SW 1271 (cell line): Measurements from ENCODE around the gene GRIFIN.
"Not testable (repeated sequence)": the region's sequence is repeated elsewhere in the genome, so short reads cannot be mapped to it uniquely, and the experiment has no call there.

Experiments
- DNase-seq, 2 experiments: peaks; one replicate each; lab custom pipeline; 2025; lab: John Stamatoyannopoulos, UW

Gene GRIFIN

GRCh38 chr7:2478399-2478785, 2.2 kb upstream of the GRIFIN start:
- no peak for DNase-seq

- peak in 1 of 2 experiments; percentile 40 for DNase-seq
These were observed 1.5 kb upstream of the GRIFIN start for GRCh38 chr7:2477447-2478398.

GRCh38 chr7:2476776-2477446, 713 bp upstream of the GRIFIN start:
- no peak for DNase-seq

GRCh38 chr7:2475678-2476015, 551 bp downstream of the GRIFIN start:
- no peak for DNase-seq

GRCh38 chr7:2474813-2475677, 1.2 kb downstream of the GRIFIN start:
- DNase-seq, result no peak

GRCh38 chr7:2474224-2474623, 2.0 kb downstream of the GRIFIN start:
- no peak for DNase-seq

GRCh38 chr7:2473496-2474180, 2.6 kb downstream of the GRIFIN start:
- DNase-seq, result no peak

GRCh38 chr7:2472739-2473138, 3.5 kb downstream of the GRIFIN start:
- DNase-seq, result no peak

GRCh38 chr7:2471396-2471795, 4.8 kb downstream of the GRIFIN start:
- DNase-seq, result no peak

GRCh38 chr7:2471022-2471329, 5.2 kb downstream of the GRIFIN start:
- DNase-seq, result no peak

GRCh38 chr7:2470204-2471021, 5.8 kb downstream of the GRIFIN start:
- no peak for DNase-seq

- DNase-seq, result not testable (repeated sequence)
These were observed 6.6 kb downstream of the GRIFIN start for GRCh38 chr7:2469460-2470203.

GRCh38 chr7:2468227-2468626, 8.0 kb downstream of the GRIFIN start:
- no peak for DNase-seq

- no peak for DNase-seq
These were observed 9.5 kb downstream of the GRIFIN start for GRCh38 chr7:2466675-2467074.

- no peak for DNase-seq
These were observed 10.3 kb downstream of the GRIFIN start for GRCh38 chr7:2465928-2466327.

GRCh38 chr7:2462731-2463130, 13.5 kb downstream of the GRIFIN start:
- no peak for DNase-seq

- DNase-seq, result no peak
These were observed 14.8 kb downstream of the GRIFIN start for GRCh38 chr7:2461268-2462026.

- no peak for DNase-seq
These were observed 15.6 kb downstream of the GRIFIN start for GRCh38 chr7:2460641-2461040.

GRCh38 chr7:2460188-2460587, 16.0 kb downstream of the GRIFIN start:
- DNase-seq, result no peak

- DNase-seq, result no peak
These were observed 16.5 kb downstream of the GRIFIN start for GRCh38 chr7:2459674-2460073.
